ENCODE data around the gene TAS1R3.

TAS1R3 gene

GRCh38 chr1:1295154-1295923 is 35.7 kb upstream of the TAS1R3 start:
- FAIRE-seq, result no peak

- no peak for FAIRE-seq
Measured at GRCh38 chr1:1296070-1297061, 34.7 kb upstream of the TAS1R3 start.

GRCh38 chr1:1297802-1298424 is 33.2 kb upstream of the TAS1R3 start:
- no peak for FAIRE-seq

- FAIRE-seq, result no peak
Measured at GRCh38 chr1:1298861-1299685, 32.0 kb upstream of the TAS1R3 start.

GRCh38 chr1:1299686-1300351 is 31.3 kb upstream of the TAS1R3 start:
- FAIRE-seq, result no peak

- no peak for FAIRE-seq
Measured at GRCh38 chr1:1300352-1300739, 30.7 kb upstream of the TAS1R3 start.

- FAIRE-seq, result no peak
Measured at GRCh38 chr1:1302006-1302430, 29.1 kb upstream of the TAS1R3 start.

GRCh38 chr1:1302951-1303509 is 28.1 kb upstream of the TAS1R3 start:
- no peak for FAIRE-seq

- no peak for FAIRE-seq
Measured at GRCh38 chr1:1303736-1304135, 27.3 kb upstream of the TAS1R3 start.

- no peak for FAIRE-seq
Measured at GRCh38 chr1:1304331-1305299, 26.5 kb upstream of the TAS1R3 start.

GRCh38 chr1:1305300-1306069 is 25.6 kb upstream of the TAS1R3 start:
- FAIRE-seq, result no peak

GRCh38 chr1:1306070-1306660 is 24.9 kb upstream of the TAS1R3 start:
- no peak for FAIRE-seq

- FAIRE-seq, result no peak
Measured at GRCh38 chr1:1306661-1307260, 24.3 kb upstream of the TAS1R3 start.

- FAIRE-seq, result no peak
Measured at GRCh38 chr1:1307261-1307922, 23.7 kb upstream of the TAS1R3 start.

- FAIRE-seq, result no peak
Measured at GRCh38 chr1:1307923-1308755, 22.9 kb upstream of the TAS1R3 start, which contains the start of the genes ACAP3 and PUSL1. Gene ACAP3 (minus strand): TSS chr1:1307930. CDS start chr1:1307815, 115 bp downstream. Gene PUSL1 (plus strand): TSS chr1:1308597. CDS start chr1:1308644, 47 bp downstream.

- no peak for FAIRE-seq
Measured at GRCh38 chr1:1308756-1309250, 22.3 kb upstream of the TAS1R3 start.
